ENCODE results near the gene DDX23.

DNA sequence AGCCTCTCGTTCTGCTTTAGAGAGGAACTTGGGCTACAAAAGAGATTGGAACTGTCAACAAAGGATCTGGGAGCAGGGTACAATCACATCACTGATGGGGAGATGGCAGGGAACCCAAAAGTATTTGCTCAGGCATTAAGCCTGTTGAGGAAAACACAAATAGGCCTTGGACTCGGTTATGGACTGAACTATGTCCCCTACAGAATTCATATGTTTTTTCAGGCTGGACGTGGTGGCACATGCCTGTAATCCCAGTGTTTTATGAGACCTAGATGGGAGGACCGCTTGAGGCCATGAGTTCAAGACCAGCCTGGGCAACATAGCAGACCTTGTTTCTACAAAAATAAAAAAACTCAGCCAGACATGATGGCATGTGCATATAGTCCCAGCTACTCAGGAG lies 13.9 kb downstream of the DDX23 start:
- TF ChIP-seq, protein P1, sequence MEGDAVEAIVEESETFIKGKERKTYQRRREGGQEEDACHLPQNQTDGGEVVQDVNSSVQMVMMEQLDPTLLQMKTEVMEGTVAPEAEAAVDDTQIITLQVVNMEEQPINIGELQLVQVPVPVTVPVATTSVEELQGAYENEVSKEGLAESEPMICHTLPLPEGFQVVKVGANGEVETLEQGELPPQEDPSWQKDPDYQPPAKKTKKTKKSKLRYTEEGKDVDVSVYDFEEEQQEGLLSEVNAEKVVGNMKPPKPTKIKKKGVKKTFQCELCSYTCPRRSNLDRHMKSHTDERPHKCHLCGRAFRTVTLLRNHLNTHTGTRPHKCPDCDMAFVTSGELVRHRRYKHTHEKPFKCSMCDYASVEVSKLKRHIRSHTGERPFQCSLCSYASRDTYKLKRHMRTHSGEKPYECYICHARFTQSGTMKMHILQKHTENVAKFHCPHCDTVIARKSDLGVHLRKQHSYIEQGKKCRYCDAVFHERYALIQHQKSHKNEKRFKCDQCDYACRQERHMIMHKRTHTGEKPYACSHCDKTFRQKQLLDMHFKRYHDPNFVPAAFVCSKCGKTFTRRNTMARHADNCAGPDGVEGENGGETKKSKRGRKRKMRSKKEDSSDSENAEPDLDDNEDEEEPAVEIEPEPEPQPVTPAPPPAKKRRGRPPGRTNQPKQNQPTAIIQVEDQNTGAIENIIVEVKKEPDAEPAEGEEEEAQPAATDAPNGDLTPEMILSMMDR (IDR thresholded peaks at IDR 0.05) = no peak
- no peak for TF ChIP-seq POLR2A (IDR thresholded peaks at IDR 0.05)
